ENCODE measurements around the gene CNOT4. TPM values are rescaled to one million over a fixed set of nuclear protein-coding genes. Genes with fewer than 3 reads are reported as not detected.
A peak's percentile ranks its signal among the peaks of the same experiment; 100 is the strongest.

Gene CNOT4
- total and polyA plus RNA-seq, 2 of the 4 experiments (the other 2 are of a cell fraction), result 7.0 to 8.1 TPM

DNA sequence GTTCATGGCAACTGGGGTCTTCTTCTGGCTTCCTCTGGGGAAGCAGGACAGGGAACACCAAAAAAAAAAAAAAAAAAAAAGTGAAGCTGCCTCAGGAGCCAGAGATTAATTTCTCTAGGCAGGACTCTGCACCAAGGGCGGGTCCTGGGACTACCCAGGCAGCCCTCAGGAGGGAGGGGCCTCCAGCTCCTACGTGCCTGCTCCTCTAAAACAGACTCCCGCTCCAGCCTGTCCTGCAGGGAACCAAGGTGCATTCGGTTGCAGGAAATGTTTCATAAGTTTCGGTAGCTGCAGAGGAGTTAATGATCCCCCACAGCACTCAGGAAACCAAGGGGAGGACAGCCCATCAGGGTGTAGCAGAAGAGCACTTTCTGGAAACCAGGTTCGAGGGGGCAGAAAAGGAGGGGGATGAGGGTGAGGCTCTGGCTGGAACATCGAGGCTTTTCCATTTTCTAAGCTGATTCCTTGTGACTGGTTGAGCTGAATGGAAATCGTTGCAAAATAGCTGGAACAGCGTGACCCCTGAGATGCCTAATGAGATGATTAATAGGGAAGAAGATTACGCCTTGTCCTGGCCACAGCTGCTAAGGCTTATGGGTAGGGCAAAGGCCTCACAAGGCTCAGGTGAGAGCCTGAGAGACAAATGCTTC, 192.1 kb downstream of the CNOT4 start:
- H3K27ac ChIP-seq (ENCODE audit: insufficient read depth, low read length), result no peak overlapping the region
- no peak overlapping the region for H2BK15ac ChIP-seq (ENCODE audit: low read depth, low read length)
- no peak overlapping the region for H3K23ac ChIP-seq (ENCODE audit: low read depth, low read length)
- H2BK120ac ChIP-seq (ENCODE audit: low read depth, low read length), result no peak overlapping the region
- ChIA-PET CTCF (interaction anchor here (1.1 kb wide), 1 partner anchor 37 kb away, joined by 3 read pairs; no protein-coding TSS in a partner anchor), POLR2A (ENCODE audit: unreplicated experiment) (no interaction called here)
- no peak overlapping the region for H2BK5ac ChIP-seq (ENCODE audit: low read depth, low read length, poor library complexity, severe bottlenecking)
- H3K4ac ChIP-seq (ENCODE audit: low read depth, low read length), result no peak overlapping the region
- WGBS, 2 experiments (ENCODE audit: extremely low coverage in 2 of 2, insufficient read length in 1 of 2), result 43% methylated on average over 5 of the region's 10 CpGs; no CpG with 5 or more reads in 1 of the 2 experiments
- H3K4me2 ChIP-seq (ENCODE audit: low read depth, low read length), result no peak overlapping the region
- H3K14ac ChIP-seq (replicated peaks; ENCODE audit: low read depth, low read length), result no peak overlapping the region
- no peaks in the 10 kb centered on the region for H3K9me1 ChIP-seq (ENCODE audit: insufficient read depth, low read length)
- H4K91ac ChIP-seq (ENCODE audit: insufficient read depth, low read depth, low read length), result no peak overlapping the region
- no peak overlapping the region for H3K4me3 ChIP-seq (ENCODE audit: insufficient read depth, low read depth, low read length)
- H2AK5ac ChIP-seq (ENCODE audit: low read depth, low read length), result no peak overlapping the region
- H3K9ac ChIP-seq (ENCODE audit: low read depth, low read length), result no peak overlapping the region
- no peak overlapping the region for H2AFZ ChIP-seq (replicated peaks; ENCODE audit: low read length, poor library complexity)
- H4K5ac ChIP-seq (ENCODE audit: low read depth, low read length), result no peak overlapping the region
- peaks cover 2% of the 10 kb centered on the region for H3K4me1 ChIP-seq (ENCODE audit: control insufficient read depth, insufficient read depth, low read length)
- H4K8ac ChIP-seq (ENCODE audit: low read depth in 2 of 2, low read length in 2 of 2), result no peak overlapping the region
- dilution Hi-C loops (cut with HindIII; ENCODE audit: low sequenced_read_pairs, unreplicated experiment) (no loop called here), intact Hi-C loops (cut with micrococcal nuclease) (no loop called here), in situ Hi-C loops (cut with MboI; ENCODE audit: low sequenced_read_pairs) (no loop called here)
- H3K27me3 ChIP-seq (ENCODE audit: control insufficient read depth, insufficient read depth, low read length), result peaks cover 11% of the 10 kb centered on the region
- no peaks in the 10 kb centered on the region for H4K20me1 ChIP-seq (ENCODE audit: insufficient read depth, low read length)
- no peaks in the 10 kb centered on the region for H3K79me1 ChIP-seq (ENCODE audit: low read depth in 1 of 2, low read length in 2 of 2)
- no peak overlapping the region for H2BK20ac ChIP-seq (ENCODE audit: low read depth, low read length)
- TF ChIP-seq MAZ (IDR thresholded peaks at IDR 0.05; ENCODE audit: borderline replicate concordance, low read depth, low read length) (no peak), CHD1 (IDR thresholded peaks at IDR 0.05; ENCODE audit: low read depth, low read length) (no peak), RCOR1 (IDR thresholded peaks at IDR 0.05; ENCODE audit: insufficient replicate concordance, low read length) (no peak), BHLHE40 (IDR thresholded peaks at IDR 0.05; ENCODE audit: low read depth, low read length) (no peak), RAD21 (IDR thresholded peaks at IDR 0.05; ENCODE audit: low read length) (no peak), NFE2L2 (IDR thresholded peaks at IDR 0.05; ENCODE audit: low read depth, low read length) (no peak), CEBPB (IDR thresholded peaks at IDR 0.05; ENCODE audit: low read depth, low read length) (no peak)
- TF ChIP-seq, protein P1, sequence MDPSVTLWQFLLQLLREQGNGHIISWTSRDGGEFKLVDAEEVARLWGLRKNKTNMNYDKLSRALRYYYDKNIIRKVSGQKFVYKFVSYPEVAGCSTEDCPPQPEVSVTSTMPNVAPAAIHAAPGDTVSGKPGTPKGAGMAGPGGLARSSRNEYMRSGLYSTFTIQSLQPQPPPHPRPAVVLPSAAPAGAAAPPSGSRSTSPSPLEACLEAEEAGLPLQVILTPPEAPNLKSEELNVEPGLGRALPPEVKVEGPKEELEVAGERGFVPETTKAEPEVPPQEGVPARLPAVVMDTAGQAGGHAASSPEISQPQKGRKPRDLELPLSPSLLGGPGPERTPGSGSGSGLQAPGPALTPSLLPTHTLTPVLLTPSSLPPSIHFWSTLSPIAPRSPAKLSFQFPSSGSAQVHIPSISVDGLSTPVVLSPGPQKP (IDR thresholded peaks at IDR 0.05; ENCODE audit: borderline replicate concordance, low read depth, low read length), result no peak
- TF ChIP-seq, protein P2, sequence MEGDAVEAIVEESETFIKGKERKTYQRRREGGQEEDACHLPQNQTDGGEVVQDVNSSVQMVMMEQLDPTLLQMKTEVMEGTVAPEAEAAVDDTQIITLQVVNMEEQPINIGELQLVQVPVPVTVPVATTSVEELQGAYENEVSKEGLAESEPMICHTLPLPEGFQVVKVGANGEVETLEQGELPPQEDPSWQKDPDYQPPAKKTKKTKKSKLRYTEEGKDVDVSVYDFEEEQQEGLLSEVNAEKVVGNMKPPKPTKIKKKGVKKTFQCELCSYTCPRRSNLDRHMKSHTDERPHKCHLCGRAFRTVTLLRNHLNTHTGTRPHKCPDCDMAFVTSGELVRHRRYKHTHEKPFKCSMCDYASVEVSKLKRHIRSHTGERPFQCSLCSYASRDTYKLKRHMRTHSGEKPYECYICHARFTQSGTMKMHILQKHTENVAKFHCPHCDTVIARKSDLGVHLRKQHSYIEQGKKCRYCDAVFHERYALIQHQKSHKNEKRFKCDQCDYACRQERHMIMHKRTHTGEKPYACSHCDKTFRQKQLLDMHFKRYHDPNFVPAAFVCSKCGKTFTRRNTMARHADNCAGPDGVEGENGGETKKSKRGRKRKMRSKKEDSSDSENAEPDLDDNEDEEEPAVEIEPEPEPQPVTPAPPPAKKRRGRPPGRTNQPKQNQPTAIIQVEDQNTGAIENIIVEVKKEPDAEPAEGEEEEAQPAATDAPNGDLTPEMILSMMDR (conservative IDR thresholded peaks at IDR 0.05; ENCODE audit: low read depth, low read length), result no peak
- no peaks in the 10 kb centered on the region for H3K36me3 ChIP-seq (ENCODE audit: control insufficient read depth, insufficient read depth, low read length)
- no peak overlapping the region; the same call in 1 of the 2 replicates for H3K56ac ChIP-seq (ENCODE audit: extremely low read depth, insufficient read depth, low read length)
- DNase-seq (no peak), ATAC-seq (ENCODE audit: low read depth) (no peak)
- peak overlapping the region; percentile 29 for H2AK9ac ChIP-seq (replicated peaks; ENCODE audit: low read depth, low read length, poor library complexity)
- BruUV-seq (replicated peaks), result no TSS peak
- no peaks in the 10 kb centered on the region for H3K9me3 ChIP-seq (ENCODE audit: control insufficient read depth, insufficient read depth, low read length)
- no peak overlapping the region for H3K18ac ChIP-seq (ENCODE audit: low read depth, low read length)

Measured in IMR-90 (cell line).